ENCODE measurements around the gene ABCC10. TPM values are rescaled to one million over a fixed set of nuclear protein-coding genes. Genes with fewer than 3 reads are reported as not detected.

The ABCC10 gene
- total RNA-seq, 1 experiment from 2014 or later: 25.5 TPM

DNA sequence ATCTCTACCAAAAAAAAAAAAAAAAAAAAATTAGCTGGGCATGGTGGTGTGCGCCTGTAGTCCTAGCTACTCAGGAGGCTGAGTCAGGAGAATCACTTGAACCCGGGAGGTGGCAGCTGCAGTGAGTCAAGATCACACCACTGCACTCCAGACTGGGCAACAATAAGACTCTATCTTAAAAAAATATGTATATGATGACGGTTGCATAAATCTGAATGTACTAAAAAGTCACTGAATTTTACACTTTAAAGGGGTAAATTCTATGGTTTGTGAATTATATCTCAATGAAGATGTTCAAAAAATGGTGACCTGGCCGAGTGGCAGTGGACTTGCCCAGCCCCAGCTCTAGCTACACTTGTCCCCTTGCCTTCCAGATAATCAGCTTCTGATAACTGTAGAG is 10.4 kb upstream of the ABCC10 start:
- ATAC-seq: no peak
- ChIA-PET POLR2A (interaction anchor here (0.6 kb wide), 1 partner anchor 19 kb away, joined by 3 read pairs; no protein-coding TSS in a partner anchor), CTCF (no interaction called here)
- peaks cover 27% of the 10 kb centered on the region for H3K27me3 Mint-ChIP-seq (ENCODE audit: low read depth)
- H3K36me3 Mint-ChIP-seq: no peaks in the 10 kb centered on the region
- peaks cover 10% of the 10 kb centered on the region for H3K9me3 Mint-ChIP-seq
- no peaks in the 10 kb centered on the region for H3K4me1 Mint-ChIP-seq
- DNase-seq (ENCODE audit: low spot score): no peak
- TF ChIP-seq, protein P1, sequence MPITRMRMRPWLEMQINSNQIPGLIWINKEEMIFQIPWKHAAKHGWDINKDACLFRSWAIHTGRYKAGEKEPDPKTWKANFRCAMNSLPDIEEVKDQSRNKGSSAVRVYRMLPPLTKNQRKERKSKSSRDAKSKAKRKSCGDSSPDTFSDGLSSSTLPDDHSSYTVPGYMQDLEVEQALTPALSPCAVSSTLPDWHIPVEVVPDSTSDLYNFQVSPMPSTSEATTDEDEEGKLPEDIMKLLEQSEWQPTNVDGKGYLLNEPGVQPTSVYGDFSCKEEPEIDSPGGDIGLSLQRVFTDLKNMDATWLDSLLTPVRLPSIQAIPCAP (CRISPR knock-in tag; IDR thresholded peaks at IDR 0.05): no peak
- TF ChIP-seq, protein P2, sequence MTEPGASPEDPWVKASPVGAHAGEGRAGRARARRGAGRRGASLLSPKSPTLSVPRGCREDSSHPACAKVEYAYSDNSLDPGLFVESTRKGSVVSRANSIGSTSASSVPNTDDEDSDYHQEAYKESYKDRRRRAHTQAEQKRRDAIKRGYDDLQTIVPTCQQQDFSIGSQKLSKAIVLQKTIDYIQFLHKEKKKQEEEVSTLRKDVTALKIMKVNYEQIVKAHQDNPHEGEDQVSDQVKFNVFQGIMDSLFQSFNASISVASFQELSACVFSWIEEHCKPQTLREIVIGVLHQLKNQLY (CRISPR knock-in tag; IDR thresholded peaks at IDR 0.05): no peak
- TF ChIP-seq ZNF121 (CRISPR knock-in tag; IDR thresholded peaks at IDR 0.05) (no peak), RORB (CRISPR knock-in tag; IDR thresholded peaks at IDR 0.05) (no peak), FOXJ3 (CRISPR knock-in tag; IDR thresholded peaks at IDR 0.05; ENCODE audit: borderline replicate concordance) (no peak), ETV6 (CRISPR knock-in tag; IDR thresholded peaks at IDR 0.05) (no peak), CBFB (CRISPR knock-in tag; IDR thresholded peaks at IDR 0.05; ENCODE audit: low read depth) (no peak), JUN (CRISPR knock-in tag; IDR thresholded peaks at IDR 0.05) (no peak), NFE2L1 (CRISPR knock-in tag; IDR thresholded peaks at IDR 0.05) (no peak)
- TF ChIP-seq, protein P3, sequence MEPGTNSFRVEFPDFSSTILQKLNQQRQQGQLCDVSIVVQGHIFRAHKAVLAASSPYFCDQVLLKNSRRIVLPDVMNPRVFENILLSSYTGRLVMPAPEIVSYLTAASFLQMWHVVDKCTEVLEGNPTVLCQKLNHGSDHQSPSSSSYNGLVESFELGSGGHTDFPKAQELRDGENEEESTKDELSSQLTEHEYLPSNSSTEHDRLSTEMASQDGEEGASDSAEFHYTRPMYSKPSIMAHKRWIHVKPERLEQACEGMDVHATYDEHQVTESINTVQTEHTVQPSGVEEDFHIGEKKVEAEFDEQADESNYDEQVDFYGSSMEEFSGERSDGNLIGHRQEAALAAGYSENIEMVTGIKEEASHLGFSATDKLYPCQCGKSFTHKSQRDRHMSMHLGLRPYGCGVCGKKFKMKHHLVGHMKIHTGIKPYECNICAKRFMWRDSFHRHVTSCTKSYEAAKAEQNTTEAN (CRISPR knock-in tag; IDR thresholded peaks at IDR 0.05): no peak
- TF ChIP-seq, protein P4, sequence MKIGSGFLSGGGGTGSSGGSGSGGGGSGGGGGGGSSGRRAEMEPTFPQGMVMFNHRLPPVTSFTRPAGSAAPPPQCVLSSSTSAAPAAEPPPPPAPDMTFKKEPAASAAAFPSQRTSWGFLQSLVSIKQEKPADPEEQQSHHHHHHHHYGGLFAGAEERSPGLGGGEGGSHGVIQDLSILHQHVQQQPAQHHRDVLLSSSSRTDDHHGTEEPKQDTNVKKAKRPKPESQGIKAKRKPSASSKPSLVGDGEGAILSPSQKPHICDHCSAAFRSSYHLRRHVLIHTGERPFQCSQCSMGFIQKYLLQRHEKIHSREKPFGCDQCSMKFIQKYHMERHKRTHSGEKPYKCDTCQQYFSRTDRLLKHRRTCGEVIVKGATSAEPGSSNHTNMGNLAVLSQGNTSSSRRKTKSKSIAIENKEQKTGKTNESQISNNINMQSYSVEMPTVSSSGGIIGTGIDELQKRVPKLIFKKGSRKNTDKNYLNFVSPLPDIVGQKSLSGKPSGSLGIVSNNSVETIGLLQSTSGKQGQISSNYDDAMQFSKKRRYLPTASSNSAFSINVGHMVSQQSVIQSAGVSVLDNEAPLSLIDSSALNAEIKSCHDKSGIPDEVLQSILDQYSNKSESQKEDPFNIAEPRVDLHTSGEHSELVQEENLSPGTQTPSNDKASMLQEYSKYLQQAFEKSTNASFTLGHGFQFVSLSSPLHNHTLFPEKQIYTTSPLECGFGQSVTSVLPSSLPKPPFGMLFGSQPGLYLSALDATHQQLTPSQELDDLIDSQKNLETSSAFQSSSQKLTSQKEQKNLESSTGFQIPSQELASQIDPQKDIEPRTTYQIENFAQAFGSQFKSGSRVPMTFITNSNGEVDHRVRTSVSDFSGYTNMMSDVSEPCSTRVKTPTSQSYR (CRISPR knock-in tag; IDR thresholded peaks at IDR 0.05): no peak
- TF ChIP-seq, protein P5, sequence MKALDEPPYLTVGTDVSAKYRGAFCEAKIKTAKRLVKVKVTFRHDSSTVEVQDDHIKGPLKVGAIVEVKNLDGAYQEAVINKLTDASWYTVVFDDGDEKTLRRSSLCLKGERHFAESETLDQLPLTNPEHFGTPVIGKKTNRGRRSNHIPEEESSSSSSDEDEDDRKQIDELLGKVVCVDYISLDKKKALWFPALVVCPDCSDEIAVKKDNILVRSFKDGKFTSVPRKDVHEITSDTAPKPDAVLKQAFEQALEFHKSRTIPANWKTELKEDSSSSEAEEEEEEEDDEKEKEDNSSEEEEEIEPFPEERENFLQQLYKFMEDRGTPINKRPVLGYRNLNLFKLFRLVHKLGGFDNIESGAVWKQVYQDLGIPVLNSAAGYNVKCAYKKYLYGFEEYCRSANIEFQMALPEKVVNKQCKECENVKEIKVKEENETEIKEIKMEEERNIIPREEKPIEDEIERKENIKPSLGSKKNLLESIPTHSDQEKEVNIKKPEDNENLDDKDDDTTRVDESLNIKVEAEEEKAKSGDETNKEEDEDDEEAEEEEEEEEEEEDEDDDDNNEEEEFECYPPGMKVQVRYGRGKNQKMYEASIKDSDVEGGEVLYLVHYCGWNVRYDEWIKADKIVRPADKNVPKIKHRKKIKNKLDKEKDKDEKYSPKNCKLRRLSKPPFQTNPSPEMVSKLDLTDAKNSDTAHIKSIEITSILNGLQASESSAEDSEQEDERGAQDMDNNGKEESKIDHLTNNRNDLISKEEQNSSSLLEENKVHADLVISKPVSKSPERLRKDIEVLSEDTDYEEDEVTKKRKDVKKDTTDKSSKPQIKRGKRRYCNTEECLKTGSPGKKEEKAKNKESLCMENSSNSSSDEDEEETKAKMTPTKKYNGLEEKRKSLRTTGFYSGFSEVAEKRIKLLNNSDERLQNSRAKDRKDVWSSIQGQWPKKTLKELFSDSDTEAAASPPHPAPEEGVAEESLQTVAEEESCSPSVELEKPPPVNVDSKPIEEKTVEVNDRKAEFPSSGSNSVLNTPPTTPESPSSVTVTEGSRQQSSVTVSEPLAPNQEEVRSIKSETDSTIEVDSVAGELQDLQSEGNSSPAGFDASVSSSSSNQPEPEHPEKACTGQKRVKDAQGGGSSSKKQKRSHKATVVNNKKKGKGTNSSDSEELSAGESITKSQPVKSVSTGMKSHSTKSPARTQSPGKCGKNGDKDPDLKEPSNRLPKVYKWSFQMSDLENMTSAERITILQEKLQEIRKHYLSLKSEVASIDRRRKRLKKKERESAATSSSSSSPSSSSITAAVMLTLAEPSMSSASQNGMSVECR (CRISPR knock-in tag; IDR thresholded peaks at IDR 0.05; ENCODE audit: borderline replicate concordance): no peak
- TF ChIP-seq, protein P6, sequence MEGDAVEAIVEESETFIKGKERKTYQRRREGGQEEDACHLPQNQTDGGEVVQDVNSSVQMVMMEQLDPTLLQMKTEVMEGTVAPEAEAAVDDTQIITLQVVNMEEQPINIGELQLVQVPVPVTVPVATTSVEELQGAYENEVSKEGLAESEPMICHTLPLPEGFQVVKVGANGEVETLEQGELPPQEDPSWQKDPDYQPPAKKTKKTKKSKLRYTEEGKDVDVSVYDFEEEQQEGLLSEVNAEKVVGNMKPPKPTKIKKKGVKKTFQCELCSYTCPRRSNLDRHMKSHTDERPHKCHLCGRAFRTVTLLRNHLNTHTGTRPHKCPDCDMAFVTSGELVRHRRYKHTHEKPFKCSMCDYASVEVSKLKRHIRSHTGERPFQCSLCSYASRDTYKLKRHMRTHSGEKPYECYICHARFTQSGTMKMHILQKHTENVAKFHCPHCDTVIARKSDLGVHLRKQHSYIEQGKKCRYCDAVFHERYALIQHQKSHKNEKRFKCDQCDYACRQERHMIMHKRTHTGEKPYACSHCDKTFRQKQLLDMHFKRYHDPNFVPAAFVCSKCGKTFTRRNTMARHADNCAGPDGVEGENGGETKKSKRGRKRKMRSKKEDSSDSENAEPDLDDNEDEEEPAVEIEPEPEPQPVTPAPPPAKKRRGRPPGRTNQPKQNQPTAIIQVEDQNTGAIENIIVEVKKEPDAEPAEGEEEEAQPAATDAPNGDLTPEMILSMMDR (IDR thresholded peaks at IDR 0.05): no peak
- TF ChIP-seq, protein P7, sequence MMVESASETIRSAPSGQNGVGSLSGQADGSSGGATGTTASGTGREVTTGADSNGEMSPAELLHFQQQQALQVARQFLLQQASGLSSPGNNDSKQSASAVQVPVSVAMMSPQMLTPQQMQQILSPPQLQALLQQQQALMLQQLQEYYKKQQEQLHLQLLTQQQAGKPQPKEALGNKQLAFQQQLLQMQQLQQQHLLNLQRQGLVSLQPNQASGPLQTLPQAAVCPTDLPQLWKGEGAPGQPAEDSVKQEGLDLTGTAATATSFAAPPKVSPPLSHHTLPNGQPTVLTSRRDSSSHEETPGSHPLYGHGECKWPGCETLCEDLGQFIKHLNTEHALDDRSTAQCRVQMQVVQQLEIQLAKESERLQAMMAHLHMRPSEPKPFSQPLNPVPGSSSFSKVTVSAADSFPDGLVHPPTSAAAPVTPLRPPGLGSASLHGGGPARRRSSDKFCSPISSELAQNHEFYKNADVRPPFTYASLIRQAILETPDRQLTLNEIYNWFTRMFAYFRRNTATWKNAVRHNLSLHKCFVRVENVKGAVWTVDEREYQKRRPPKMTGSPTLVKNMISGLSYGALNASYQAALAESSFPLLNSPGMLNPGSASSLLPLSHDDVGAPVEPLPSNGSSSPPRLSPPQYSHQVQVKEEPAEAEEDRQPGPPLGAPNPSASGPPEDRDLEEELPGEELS (CRISPR knock-in tag; IDR thresholded peaks at IDR 0.05): no peak
- TF ChIP-seq, protein P8, sequence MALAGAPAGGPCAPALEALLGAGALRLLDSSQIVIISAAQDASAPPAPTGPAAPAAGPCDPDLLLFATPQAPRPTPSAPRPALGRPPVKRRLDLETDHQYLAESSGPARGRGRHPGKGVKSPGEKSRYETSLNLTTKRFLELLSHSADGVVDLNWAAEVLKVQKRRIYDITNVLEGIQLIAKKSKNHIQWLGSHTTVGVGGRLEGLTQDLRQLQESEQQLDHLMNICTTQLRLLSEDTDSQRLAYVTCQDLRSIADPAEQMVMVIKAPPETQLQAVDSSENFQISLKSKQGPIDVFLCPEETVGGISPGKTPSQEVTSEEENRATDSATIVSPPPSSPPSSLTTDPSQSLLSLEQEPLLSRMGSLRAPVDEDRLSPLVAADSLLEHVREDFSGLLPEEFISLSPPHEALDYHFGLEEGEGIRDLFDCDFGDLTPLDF (CRISPR knock-in tag; IDR thresholded peaks at IDR 0.05): no peak
- no peak overlapping the region for H3K27ac Mint-ChIP-seq
- H3K4me3 Mint-ChIP-seq: no peak overlapping the region
